PFSK-1 (cell line): ENCODE measurements around the gene CTNNA3.

Source experiments
- POLR2AphosphoS5 ChIP-seq: IDR thresholded peaks from 2 replicates; pipeline ENCODE4 v1.6.1; 2012; ENCODE audit warnings: low read depth, mild to moderate bottlenecking, control low read depth, low read length, moderate library complexity
- SIN3A ChIP-seq: IDR thresholded peaks from 2 replicates; pipeline ENCODE4 v1.6.1; 2012; ENCODE audit warnings: mild to moderate bottlenecking, low read length, moderate library complexity, borderline replicate concordance; ENCODE audit not compliant: insufficient read depth
- TAF1 ChIP-seq: IDR thresholded peaks from 2 replicates; pipeline ENCODE4 v1.6.1; 2012; ENCODE audit warnings: low read length, control low read depth, borderline replicate concordance; ENCODE audit not compliant: insufficient read depth
- TF ChIP-seq, protein P1 (sequence below), 2 experiments: IDR thresholded peaks; 2 replicates each; pipeline versions ENCODE4 v1.6.1 to v1.8.0; 2011 to 2012; ENCODE audit warnings: low read depth in 2 of 2, low read length in 2 of 2, control low read depth in 1 of 2, inconsistent platforms in 1 of 2, mild to moderate bottlenecking in 1 of 2, moderate library complexity in 1 of 2; ENCODE audit not compliant: insufficient read depth in 1 of 2

DNA sequence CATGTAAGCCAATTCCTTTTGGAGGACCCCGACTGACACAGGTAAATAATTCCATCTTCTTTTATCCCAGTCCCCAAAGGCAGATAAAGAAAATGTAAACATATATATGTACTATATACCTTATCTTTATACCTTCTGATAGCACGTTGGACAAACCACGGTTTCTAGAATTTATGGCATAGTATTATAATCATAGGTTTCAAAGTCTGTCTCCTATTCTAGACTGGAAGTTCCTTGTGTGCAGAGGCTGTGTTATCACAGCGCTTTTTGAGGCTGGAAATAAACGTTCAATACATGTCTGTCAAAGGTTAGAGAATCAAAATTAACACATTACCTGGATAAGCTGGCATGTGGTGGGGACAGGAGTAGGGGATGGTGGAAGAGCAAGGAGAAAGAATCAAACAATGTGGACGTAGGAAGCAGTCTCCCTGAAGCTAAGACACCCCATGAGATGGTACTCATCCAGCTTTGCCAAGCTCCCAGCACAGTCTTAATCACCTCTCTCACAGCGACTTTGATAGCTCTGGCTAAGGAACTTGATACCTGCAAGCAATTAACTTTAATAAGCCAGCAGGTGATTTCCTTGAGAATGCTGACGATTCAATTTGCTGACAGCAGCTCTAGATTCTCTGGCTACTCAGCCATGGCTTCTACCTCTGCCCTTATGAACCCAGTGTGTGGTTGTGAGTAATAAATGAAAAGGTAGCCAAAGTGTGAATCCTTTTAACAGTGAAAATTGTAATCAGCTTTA is 978.6 kb downstream of the CTNNA3 start:
- TF ChIP-seq, protein P1, sequence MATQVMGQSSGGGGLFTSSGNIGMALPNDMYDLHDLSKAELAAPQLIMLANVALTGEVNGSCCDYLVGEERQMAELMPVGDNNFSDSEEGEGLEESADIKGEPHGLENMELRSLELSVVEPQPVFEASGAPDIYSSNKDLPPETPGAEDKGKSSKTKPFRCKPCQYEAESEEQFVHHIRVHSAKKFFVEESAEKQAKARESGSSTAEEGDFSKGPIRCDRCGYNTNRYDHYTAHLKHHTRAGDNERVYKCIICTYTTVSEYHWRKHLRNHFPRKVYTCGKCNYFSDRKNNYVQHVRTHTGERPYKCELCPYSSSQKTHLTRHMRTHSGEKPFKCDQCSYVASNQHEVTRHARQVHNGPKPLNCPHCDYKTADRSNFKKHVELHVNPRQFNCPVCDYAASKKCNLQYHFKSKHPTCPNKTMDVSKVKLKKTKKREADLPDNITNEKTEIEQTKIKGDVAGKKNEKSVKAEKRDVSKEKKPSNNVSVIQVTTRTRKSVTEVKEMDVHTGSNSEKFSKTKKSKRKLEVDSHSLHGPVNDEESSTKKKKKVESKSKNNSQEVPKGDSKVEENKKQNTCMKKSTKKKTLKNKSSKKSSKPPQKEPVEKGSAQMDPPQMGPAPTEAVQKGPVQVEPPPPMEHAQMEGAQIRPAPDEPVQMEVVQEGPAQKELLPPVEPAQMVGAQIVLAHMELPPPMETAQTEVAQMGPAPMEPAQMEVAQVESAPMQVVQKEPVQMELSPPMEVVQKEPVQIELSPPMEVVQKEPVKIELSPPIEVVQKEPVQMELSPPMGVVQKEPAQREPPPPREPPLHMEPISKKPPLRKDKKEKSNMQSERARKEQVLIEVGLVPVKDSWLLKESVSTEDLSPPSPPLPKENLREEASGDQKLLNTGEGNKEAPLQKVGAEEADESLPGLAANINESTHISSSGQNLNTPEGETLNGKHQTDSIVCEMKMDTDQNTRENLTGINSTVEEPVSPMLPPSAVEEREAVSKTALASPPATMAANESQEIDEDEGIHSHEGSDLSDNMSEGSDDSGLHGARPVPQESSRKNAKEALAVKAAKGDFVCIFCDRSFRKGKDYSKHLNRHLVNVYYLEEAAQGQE (IDR thresholded peaks at IDR 0.05; ENCODE audit: insufficient read depth in 1 of 2, low read depth in 2 of 2, low read length in 2 of 2), result no peak
- TF ChIP-seq POLR2AphosphoS5 (no peak), SIN3A (no peak), TAF1 (no peak)
